ENCODE results near the gene NFIB.

NFIB gene

GRCh38 chr9:14301006-14301405 lies 12.9 kb downstream of the NFIB start:
- no peak overlapping the region for H3K4me3 ChIP-seq (ENCODE audit: low read length, poor library complexity, severe bottlenecking)
- H3K36me3 ChIP-seq (ENCODE audit: insufficient read depth, low read length) = no peaks in the 10 kb centered on the region
- no peaks in the 10 kb centered on the region for H3F3A ChIP-seq (ENCODE audit: low read depth)
- no peak overlapping the region for H3K9ac ChIP-seq (ENCODE audit: low read depth, low read length, poor library complexity, severe bottlenecking)
- H4K20me1 ChIP-seq (ENCODE audit: insufficient read depth, low read length, poor library complexity, severe bottlenecking) = no peaks in the 10 kb centered on the region
- H3K4me1 ChIP-seq (ENCODE audit: insufficient read depth, low read length, poor library complexity, severe bottlenecking) = peaks cover 4% of the 10 kb centered on the region
- H3K9me2 ChIP-seq (replicated peaks; ENCODE audit: low read depth, low read length) = no peaks in the 10 kb centered on the region
- H2AFZ ChIP-seq (ENCODE audit: low read length) = no peak overlapping the region
- H3K9me3 ChIP-seq (ENCODE audit: insufficient read depth, low read depth, low read length) = no peaks in the 10 kb centered on the region
- H3K4me2 ChIP-seq (ENCODE audit: low read depth, low read length, poor library complexity, severe bottlenecking) = no peak overlapping the region
- TF ChIP-seq CTCF (conservative IDR thresholded peaks at IDR 0.05; ENCODE audit: low read length) = no peak
- no peak for TF ChIP-seq EZH2phosphoT487 (IDR thresholded peaks at IDR 0.05; ENCODE audit: borderline replicate concordance)
- peaks cover 10% of the 10 kb centered on the region for H3K27me3 ChIP-seq (ENCODE audit: insufficient read depth, low read length, poor library complexity, severe bottlenecking)
- no peaks in the 10 kb centered on the region for H3K79me2 ChIP-seq (ENCODE audit: insufficient read depth, low read length)

GRCh38 chr9:14300588-14300987 lies 13.4 kb downstream of the NFIB start:
- H3K4me1 ChIP-seq (ENCODE audit: insufficient read depth, low read length, poor library complexity, severe bottlenecking) = peaks cover 4% of the 10 kb centered on the region
- no peak overlapping the region for H3K4me2 ChIP-seq (ENCODE audit: low read depth, low read length, poor library complexity, severe bottlenecking)
- H4K20me1 ChIP-seq (ENCODE audit: insufficient read depth, low read length, poor library complexity, severe bottlenecking) = no peaks in the 10 kb centered on the region
- H3K36me3 ChIP-seq (ENCODE audit: insufficient read depth, low read length) = no peaks in the 10 kb centered on the region
- H3K9ac ChIP-seq (ENCODE audit: low read depth, low read length, poor library complexity, severe bottlenecking) = no peak overlapping the region
- H3K79me2 ChIP-seq (ENCODE audit: insufficient read depth, low read length) = no peaks in the 10 kb centered on the region
- H3K4me3 ChIP-seq (ENCODE audit: low read length, poor library complexity, severe bottlenecking) = no peak overlapping the region
- peaks cover 10% of the 10 kb centered on the region for H3K27me3 ChIP-seq (ENCODE audit: insufficient read depth, low read length, poor library complexity, severe bottlenecking)
- no peaks in the 10 kb centered on the region for H3K9me3 ChIP-seq (ENCODE audit: insufficient read depth, low read depth, low read length)
- TF ChIP-seq EZH2phosphoT487 (IDR thresholded peaks at IDR 0.05; ENCODE audit: borderline replicate concordance) (no peak), CTCF (conservative IDR thresholded peaks at IDR 0.05; ENCODE audit: low read length) (no peak)
- no peak overlapping the region for H2AFZ ChIP-seq (ENCODE audit: low read length)
- no peaks in the 10 kb centered on the region for H3K9me2 ChIP-seq (replicated peaks; ENCODE audit: low read depth, low read length)
- no peaks in the 10 kb centered on the region for H3F3A ChIP-seq (ENCODE audit: low read depth)

- no peaks in the 10 kb centered on the region for H3F3A ChIP-seq (ENCODE audit: low read depth)
- H4K20me1 ChIP-seq (ENCODE audit: insufficient read depth, low read length, poor library complexity, severe bottlenecking) = no peaks in the 10 kb centered on the region
- H3K79me2 ChIP-seq (ENCODE audit: insufficient read depth, low read length) = no peaks in the 10 kb centered on the region
- H3K4me1 ChIP-seq (ENCODE audit: insufficient read depth, low read length, poor library complexity, severe bottlenecking) = peaks cover 4% of the 10 kb centered on the region
- TF ChIP-seq EZH2phosphoT487 (IDR thresholded peaks at IDR 0.05; ENCODE audit: borderline replicate concordance) = no peak
- TF ChIP-seq CTCF (conservative IDR thresholded peaks at IDR 0.05; ENCODE audit: low read length) = no peak
- H3K9me3 ChIP-seq (ENCODE audit: insufficient read depth, low read depth, low read length) = no peaks in the 10 kb centered on the region
- H3K4me3 ChIP-seq (ENCODE audit: low read length, poor library complexity, severe bottlenecking) = no peak overlapping the region
- H2AFZ ChIP-seq (ENCODE audit: low read length) = no peak overlapping the region
- no peaks in the 10 kb centered on the region for H3K9me2 ChIP-seq (replicated peaks; ENCODE audit: low read depth, low read length)
- no peaks in the 10 kb centered on the region for H3K36me3 ChIP-seq (ENCODE audit: insufficient read depth, low read length)
- no peak overlapping the region for H3K4me2 ChIP-seq (ENCODE audit: low read depth, low read length, poor library complexity, severe bottlenecking)
- H3K9ac ChIP-seq (ENCODE audit: low read depth, low read length, poor library complexity, severe bottlenecking) = no peak overlapping the region
- H3K27me3 ChIP-seq (ENCODE audit: insufficient read depth, low read length, poor library complexity, severe bottlenecking) = peaks cover 10% of the 10 kb centered on the region
These were observed 13.9 kb downstream of the NFIB start for GRCh38 chr9:14300040-14300439.
